ENCODE results near the gene ARMC9.
"Not testable (repeated sequence)": the region's sequence is repeated elsewhere in the genome, so short reads cannot be mapped to it uniquely, and the experiment has no call there.

ARMC9 gene

DNA sequence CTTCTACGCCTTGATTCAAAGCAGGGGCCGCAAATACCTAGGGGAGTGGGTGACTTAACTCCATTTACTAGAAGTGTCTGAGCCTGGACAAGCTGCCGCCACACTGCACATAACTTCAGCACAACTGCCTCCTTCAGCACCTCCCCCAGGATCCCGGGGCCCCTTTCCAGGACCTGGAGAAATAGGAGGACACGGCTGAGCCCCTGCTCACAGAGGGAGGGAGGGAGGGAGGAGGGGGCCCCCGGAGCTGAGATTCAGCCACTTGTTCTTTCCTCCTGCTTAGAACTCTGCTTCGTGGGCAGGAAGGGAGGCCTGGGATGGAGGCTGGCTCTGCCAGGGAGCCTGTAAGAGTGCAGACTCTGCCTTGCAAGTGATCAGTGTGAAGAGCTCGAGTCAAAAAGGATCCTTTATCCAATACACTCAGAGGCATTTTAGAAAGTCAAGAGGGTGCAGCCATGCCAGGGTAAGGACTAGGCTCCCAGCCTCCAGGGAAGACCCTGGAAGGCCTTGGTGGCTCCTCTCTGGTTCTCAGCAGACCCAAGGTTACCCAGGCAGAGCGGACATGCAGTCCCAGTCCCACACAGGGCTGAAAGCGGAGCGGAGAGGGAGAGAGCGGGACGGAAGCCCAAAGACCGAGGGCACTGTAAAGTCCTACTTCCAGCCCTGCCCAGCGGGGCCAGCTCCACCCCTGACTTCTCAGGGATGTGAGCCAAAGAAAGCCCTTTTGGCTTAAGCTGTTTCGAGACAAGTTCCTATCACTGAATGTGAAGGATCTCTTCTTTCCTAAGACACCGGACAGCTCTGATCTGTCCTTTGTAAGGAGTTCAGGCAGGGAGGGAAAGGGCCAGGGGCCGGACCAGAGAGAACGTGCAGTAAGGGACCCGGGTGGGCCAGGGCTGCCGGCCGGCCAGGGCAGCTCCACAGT is 8.6 kb upstream of the ARMC9 start:
- H3K4me3 Mint-ChIP-seq: no peak overlapping the region
- no peaks in the 10 kb centered on the region for H3K36me3 Mint-ChIP-seq (ENCODE audit: low read depth)
- H3K27ac Mint-ChIP-seq: no peak overlapping the region
- H3K27me3 Mint-ChIP-seq (ENCODE audit: low read depth): peaks cover 24% of the 10 kb centered on the region
- H3K4me1 Mint-ChIP-seq (ENCODE audit: low read depth): no peaks in the 10 kb centered on the region
- H3K9me3 Mint-ChIP-seq: no peaks in the 10 kb centered on the region

DNA sequence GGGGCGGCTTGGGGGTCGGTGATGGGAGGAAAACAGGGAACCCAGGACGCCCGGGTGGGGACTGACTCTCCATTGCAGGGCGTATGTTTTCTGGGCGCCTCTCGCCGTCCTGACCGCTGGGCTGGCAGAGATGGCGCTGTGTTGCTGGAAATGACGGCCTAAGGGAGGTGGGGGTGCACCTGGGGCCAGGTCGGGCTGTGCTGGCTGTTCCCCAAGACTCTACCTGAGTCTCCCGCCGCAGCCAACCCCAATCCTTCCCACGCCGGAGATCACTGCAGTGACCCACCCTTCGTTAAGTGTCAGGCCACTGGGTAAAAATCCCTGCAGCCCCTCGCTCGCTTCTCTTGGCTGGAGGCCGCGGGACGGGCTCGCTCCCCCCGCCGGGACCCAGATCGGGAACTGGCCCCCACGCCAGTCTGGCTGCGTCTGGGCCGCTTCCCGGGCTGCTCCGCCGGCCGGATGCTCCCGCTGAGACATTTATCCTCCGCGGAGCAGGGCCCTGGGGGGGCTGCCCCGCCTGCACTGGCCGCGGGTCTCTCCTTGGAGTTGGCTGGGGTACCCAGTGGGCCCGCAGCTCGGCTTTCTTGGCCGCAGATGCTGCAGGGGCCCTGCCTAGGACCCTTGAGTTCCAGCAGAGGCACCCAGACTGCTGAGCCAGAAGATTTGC is 7.8 kb upstream of the ARMC9 start:
- no peaks in the 10 kb centered on the region for H3K36me3 Mint-ChIP-seq (ENCODE audit: low read depth)
- peaks cover 24% of the 10 kb centered on the region for H3K27me3 Mint-ChIP-seq (ENCODE audit: low read depth)
- no peak overlapping the region for H3K27ac Mint-ChIP-seq
- no peaks in the 10 kb centered on the region for H3K9me3 Mint-ChIP-seq
- H3K4me3 Mint-ChIP-seq: no peak overlapping the region
- no peaks in the 10 kb centered on the region for H3K4me1 Mint-ChIP-seq (ENCODE audit: low read depth)

DNA sequence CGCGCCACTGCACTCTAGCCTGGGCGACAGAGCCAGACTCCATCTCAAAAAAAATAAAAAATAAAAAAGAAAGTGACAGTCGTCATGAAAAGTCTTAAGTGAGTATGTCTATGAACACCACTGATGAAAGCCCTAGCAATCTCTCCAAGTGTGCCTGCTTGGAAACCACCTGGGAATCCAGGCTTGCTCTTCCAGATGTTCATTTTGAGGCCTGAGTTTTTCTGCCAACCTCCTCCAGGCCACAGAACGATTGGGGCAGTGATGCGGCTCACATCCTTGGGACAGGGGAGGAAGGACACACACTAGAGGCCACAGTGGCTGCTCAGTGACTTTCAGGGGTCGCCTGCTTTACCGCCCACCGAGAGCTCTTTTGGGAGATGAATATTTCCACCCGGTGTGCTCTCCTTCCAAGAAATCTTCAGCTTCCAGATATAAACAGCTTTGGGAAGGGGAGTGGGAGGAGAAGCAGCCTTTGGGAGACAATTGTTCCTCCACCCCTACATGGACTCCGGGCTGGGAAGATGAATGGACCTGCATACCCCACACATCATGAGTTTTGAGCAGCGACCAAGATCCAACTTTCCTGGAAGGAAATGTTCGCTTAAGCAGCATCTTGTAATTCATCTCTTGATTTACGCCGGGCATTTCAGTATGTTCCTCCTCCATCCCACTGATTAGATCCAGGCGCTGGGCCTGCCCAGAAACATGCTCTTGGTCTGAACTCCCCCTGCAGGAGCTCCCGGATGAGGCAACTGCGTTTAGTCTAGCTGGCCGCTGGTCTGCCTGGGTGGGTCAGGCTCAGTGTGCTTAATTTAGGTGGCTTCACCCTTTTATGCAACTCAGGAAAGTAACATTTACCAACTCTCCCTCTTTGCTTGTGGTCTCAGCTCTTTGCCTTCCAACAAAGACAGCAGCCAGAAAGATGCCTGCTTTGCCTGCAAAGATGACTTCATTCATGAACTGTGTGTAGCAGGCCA is 6.2 kb upstream of the ARMC9 start:
- H3K27me3 Mint-ChIP-seq (ENCODE audit: low read depth): peaks cover 32% of the 10 kb centered on the region
- H3K9me3 Mint-ChIP-seq: no peaks in the 10 kb centered on the region
- H3K27ac Mint-ChIP-seq: no peak overlapping the region
- H3K4me1 Mint-ChIP-seq (ENCODE audit: low read depth): no peaks in the 10 kb centered on the region
- H3K4me3 Mint-ChIP-seq: no peak overlapping the region
- peaks cover 1% of the 10 kb centered on the region for H3K36me3 Mint-ChIP-seq (ENCODE audit: low read depth)

DNA sequence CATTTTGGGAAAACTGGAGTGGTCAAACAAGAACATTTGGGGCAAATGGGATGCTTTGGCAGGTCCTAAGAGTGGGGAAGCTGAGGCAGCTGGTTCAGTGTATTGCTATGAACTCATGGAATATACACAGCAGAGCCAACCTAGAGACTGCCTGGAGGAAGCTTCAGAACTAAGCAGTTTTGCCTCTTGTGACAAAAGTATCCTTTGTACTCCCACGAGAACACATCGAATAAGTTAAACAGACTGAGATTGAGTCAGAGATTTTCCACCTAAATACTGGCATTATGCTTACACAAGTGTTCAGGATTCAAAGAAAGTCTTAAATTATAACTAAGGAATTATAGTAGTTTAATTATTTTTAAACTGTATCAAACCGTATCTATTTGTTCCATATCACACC is 5.2 kb upstream of the ARMC9 start:
- Mint-ChIP-seq H3K4me1 (ENCODE audit: low read depth) (peaks cover 4% of the 10 kb centered on the region), H3K36me3 (ENCODE audit: low read depth) (peaks cover 1% of the 10 kb centered on the region), H3K9me3 (no peaks in the 10 kb centered on the region), H3K27me3 (ENCODE audit: low read depth) (peaks cover 37% of the 10 kb centered on the region), H3K4me3 (no peak overlapping the region), H3K27ac (no peak overlapping the region)

DNA sequence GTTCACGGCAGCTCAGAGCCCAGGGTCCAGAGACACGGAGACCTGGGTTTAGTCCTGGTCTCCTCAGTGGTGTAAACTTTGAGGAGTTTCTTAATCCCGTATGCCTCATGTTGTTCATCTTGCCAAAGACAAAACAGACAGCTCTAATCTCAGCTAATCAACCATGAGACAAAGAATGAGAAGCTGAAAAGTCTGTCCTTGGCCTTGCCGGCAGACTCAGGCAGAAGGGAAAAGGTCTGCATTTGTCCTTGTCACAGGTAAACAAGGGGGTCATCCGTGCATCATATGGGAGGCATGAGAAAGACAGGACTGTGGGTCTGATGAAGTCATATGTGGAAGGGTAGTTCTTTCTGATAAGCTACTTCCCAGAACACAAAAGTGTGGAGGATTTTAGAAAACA is 1.8 kb upstream of the ARMC9 start:
- Mint-ChIP-seq H3K27me3 (ENCODE audit: low read depth) (peaks cover 46% of the 10 kb centered on the region), H3K4me1 (ENCODE audit: low read depth) (peaks cover 4% of the 10 kb centered on the region), H3K36me3 (ENCODE audit: low read depth) (peaks cover 1% of the 10 kb centered on the region), H3K4me3 (peak overlapping the region; percentile 57), H3K27ac (no peak overlapping the region), H3K9me3 (no peaks in the 10 kb centered on the region)

DNA sequence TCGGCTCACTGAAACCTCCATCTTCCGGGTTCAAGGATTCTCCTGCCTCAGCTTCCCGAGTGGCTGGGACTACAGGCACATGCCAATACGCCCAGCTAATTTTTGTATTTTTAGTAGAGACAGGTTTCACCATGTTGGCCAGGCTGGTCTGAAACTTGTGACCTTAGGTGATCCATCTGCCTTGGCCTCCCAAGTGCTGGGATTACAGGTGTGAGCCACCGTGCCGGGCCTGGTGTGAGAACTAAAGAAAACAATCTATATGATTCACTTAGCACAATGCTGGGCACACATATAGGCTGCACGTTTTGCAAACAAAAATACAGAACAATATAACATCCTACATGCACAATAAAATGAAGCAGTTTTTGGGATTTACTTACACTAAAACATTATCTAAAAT is 1.2 kb upstream of the ARMC9 start:
- not testable (repeated sequence) for H3K27ac Mint-ChIP-seq; H3K36me3 Mint-ChIP-seq (ENCODE audit: low read depth); H3K4me1 Mint-ChIP-seq (ENCODE audit: low read depth); H3K9me3 Mint-ChIP-seq
- H3K27me3 Mint-ChIP-seq (ENCODE audit: low read depth): peaks cover 47% of the 10 kb centered on the region
- peak overlapping the region; percentile 91 for H3K4me3 Mint-ChIP-seq

DNA sequence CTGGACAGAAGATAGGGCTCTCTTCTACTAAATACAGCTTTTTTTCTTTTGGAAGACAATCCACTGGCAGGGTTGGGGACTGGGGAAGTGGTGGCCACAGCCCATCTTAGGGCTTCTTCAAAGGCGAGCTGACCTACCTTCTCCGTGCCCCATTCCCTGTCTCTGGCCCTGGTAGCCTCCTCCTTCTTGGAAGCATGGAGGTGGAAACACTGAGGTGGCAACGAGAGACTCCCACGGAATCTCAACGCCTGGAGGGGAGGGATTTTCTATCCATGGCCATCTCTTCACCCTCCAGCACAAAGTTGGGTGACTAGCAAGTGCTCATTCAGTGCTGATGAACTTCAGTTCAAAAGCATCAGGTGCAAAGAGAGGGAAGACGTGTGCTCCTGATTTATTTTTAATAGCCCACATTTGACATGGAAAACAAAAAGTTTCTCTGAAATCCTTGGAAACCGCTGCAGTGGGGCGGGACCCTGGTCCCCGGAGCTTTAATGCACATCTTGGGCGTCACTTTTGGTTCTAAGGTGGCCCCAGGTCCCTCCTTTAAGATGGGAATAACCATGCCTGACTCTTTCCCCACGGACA is 633 bp upstream of the ARMC9 start:
- Mint-ChIP-seq H3K4me3 (peak overlapping the region; percentile 91), H3K36me3 (ENCODE audit: low read depth) (peaks cover 1% of the 10 kb centered on the region), H3K9me3 (no peaks in the 10 kb centered on the region), H3K27ac (no peak overlapping the region), H3K4me1 (ENCODE audit: low read depth) (peaks cover 4% of the 10 kb centered on the region), H3K27me3 (ENCODE audit: low read depth) (peaks cover 41% of the 10 kb centered on the region)

DNA sequence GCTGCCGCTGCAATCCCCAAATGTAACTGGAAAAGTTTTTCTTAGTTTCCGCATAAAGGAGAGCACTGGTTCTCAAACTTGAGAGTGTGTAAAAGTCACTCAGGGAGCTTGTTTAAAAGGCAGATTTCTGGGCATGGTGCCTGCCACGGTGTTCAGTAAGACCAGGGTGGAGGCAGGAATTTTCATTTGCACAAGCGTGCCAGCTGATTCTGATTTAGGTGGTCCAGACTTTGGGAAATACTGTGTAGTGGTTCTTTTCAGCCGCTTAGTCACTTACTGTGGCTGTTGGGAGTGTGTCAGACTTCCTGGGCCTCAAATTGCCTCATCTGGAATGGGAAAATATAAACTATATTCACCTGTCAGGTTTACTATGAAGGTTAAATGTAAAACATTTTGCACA is 788 bp downstream of the ARMC9 start:
- Mint-ChIP-seq H3K4me1 (ENCODE audit: low read depth) (peaks cover 4% of the 10 kb centered on the region), H3K27ac (no peak overlapping the region), H3K4me3 (peak overlapping the region; percentile 81), H3K36me3 (ENCODE audit: low read depth) (peaks cover 1% of the 10 kb centered on the region), H3K27me3 (ENCODE audit: low read depth) (peaks cover 35% of the 10 kb centered on the region), H3K9me3 (no peaks in the 10 kb centered on the region)

DNA sequence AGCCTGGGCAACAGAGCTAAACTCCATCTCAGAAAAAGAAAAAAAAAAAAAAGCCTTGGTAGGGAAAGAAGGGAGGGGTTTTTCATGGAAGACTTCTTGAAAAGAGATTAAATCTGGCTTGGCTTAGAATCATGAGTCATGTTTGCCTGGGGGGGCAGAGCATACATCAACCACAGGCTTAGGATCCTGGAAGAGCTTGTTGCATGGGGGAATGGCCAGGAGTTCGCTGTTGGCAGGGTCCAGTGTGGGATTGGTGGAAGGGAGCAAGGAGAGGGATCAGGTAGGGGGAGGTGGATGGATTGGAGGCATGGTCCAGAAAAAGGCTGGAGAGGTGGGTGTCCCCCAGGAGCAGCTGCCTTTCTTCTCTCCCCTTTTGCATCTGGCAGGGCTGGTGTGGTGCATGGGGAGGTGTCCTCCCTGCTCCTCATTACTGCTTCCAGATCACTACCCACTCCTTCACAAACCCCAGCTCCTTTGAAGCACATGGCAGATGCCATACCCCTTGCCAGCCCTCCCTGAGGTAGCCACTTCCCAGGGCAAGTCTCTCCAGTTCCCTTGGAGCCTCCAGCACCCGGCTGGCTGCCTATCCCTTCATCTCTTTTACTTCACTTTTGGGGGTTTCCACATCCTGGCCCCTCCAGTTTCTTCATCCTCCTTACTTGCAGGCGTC is 2.5 kb downstream of the ARMC9 start:
- H3K36me3 Mint-ChIP-seq (ENCODE audit: low read depth): peaks cover 1% of the 10 kb centered on the region
- peaks cover 34% of the 10 kb centered on the region for H3K27me3 Mint-ChIP-seq (ENCODE audit: low read depth)
- peaks cover 4% of the 10 kb centered on the region for H3K4me1 Mint-ChIP-seq (ENCODE audit: low read depth)
- no peak overlapping the region for H3K4me3 Mint-ChIP-seq
- H3K27ac Mint-ChIP-seq: no peak overlapping the region
- H3K9me3 Mint-ChIP-seq: no peaks in the 10 kb centered on the region

DNA sequence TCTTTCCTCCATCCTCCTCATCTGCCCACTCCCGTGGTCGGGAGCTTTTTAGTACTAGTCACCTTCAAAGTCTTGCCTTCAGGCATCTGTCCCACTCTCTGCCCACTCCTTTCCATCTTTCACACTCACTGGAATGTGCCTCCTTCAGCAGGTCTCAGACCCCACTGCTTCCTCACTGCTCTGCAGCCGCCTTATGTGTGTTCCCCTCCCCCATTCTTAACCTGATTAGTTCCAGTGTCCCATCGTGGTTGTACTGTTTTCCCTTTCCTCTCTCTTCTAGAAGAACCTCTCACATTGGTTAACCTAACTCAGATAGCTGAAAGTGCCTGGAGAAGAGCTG is 3.0 kb downstream of the ARMC9 start:
- Mint-ChIP-seq H3K36me3 (ENCODE audit: low read depth) (peaks cover 1% of the 10 kb centered on the region), H3K27ac (no peak overlapping the region), H3K27me3 (ENCODE audit: low read depth) (peaks cover 31% of the 10 kb centered on the region), H3K4me3 (no peak overlapping the region), H3K4me1 (ENCODE audit: low read depth) (peaks cover 4% of the 10 kb centered on the region), H3K9me3 (no peaks in the 10 kb centered on the region)

DNA sequence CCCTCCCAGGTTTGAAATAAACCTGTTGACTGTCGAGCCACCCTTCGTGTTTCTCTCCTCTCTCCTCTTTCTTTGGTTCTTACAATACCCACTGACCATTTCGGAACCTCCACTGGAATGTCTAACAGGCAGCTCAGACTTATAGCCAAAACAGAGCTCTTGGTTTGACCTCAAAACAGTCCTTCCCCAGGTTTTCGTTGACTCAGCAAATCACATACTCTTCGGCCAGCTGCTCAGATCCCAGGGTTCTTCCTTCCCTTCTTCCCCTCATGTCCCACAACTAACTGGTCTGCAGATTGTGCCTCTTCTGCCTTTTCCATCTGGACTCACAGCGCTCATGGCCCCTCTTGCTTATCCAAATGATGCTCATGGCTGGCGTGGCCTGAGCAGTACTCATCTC is 4.7 kb downstream of the ARMC9 start:
- Mint-ChIP-seq H3K4me3 (no peak overlapping the region), H3K27me3 (ENCODE audit: low read depth) (peaks cover 21% of the 10 kb centered on the region), H3K27ac (no peak overlapping the region), H3K9me3 (no peaks in the 10 kb centered on the region), H3K36me3 (ENCODE audit: low read depth) (no peaks in the 10 kb centered on the region), H3K4me1 (ENCODE audit: low read depth) (no peaks in the 10 kb centered on the region)

DNA sequence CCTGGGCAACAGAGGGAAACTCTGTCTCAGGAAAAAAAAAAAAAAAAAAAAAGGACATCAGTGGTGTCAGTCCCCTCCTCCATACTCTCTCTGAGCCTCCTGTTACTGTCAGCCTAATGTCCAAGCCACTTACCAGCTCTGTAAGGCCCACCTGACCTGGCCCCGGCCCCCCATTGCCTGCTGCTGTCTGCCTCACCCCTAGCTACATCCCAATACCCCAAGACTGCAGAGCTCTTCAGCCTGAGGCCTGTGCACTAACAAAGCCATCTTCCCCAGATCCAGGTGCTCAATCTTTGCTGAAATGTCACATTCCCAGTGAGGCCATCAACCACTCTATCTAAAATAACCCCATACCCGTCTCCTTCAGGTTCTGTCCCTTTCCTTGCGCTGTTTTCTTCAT is 5.7 kb downstream of the ARMC9 start:
- Mint-ChIP-seq H3K9me3 (no peaks in the 10 kb centered on the region), H3K4me3 (no peak overlapping the region), H3K36me3 (ENCODE audit: low read depth) (no peaks in the 10 kb centered on the region), H3K27me3 (ENCODE audit: low read depth) (peaks cover 21% of the 10 kb centered on the region), H3K27ac (no peak overlapping the region), H3K4me1 (ENCODE audit: low read depth) (no peaks in the 10 kb centered on the region)

DNA sequence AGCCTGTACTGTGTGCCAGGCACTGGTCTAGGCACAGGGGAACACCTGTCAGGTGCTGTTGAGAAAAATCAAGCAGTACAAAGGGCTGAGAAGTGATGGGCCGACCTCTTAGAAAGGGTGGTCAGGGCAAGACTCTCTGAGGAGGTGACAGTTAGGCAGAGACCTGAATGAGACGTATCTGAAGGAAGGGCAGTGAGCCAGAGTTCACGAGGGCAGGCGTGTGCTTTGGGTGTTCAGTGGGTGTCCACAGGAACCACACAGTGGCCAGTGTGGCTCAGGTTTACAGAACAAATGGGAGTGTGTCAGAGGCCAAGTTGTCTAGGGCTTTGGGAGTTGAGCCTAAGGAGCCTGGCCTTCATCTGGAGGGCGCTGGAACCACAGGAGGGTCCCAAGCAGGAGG is 6.2 kb downstream of the ARMC9 start:
- no peaks in the 10 kb centered on the region for H3K9me3 Mint-ChIP-seq
- H3K4me1 Mint-ChIP-seq (ENCODE audit: low read depth): no peaks in the 10 kb centered on the region
- H3K4me3 Mint-ChIP-seq: no peak overlapping the region
- peaks cover 21% of the 10 kb centered on the region for H3K27me3 Mint-ChIP-seq (ENCODE audit: low read depth)
- no peak overlapping the region for H3K27ac Mint-ChIP-seq
- H3K36me3 Mint-ChIP-seq (ENCODE audit: low read depth): no peaks in the 10 kb centered on the region

DNA sequence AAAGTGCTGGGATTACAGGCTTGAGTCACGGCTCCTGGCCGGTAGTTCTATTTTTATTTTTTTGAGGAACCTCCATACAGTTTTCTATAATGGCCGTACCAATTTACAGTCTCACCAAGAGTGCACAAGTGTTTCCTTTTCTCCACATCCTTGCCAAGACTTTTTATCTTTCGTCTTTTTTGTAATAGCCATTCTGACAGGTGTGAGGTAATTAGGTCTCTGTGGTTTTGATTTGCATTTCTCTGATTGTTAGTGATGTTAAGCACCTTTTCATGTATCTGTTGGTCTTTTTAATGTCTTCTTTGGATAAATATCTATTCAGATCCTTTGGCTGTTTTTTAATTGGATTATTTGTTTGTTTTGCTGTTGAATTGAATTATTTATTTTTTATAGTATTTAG is 9.3 kb downstream of the ARMC9 start:
- Mint-ChIP-seq H3K4me1 (ENCODE audit: low read depth) (no peaks in the 10 kb centered on the region), H3K27me3 (ENCODE audit: low read depth) (peaks cover 3% of the 10 kb centered on the region), H3K27ac (no peak overlapping the region), H3K9me3 (no peaks in the 10 kb centered on the region), H3K36me3 (ENCODE audit: low read depth) (no peaks in the 10 kb centered on the region), H3K4me3 (no peak overlapping the region)
